ENCODE results near the gene VBP1.

GRCh38 chrX:155213731-155214130 lies 2.5 kb upstream of the VBP1 start:
- TF ChIP-seq, protein P1, sequence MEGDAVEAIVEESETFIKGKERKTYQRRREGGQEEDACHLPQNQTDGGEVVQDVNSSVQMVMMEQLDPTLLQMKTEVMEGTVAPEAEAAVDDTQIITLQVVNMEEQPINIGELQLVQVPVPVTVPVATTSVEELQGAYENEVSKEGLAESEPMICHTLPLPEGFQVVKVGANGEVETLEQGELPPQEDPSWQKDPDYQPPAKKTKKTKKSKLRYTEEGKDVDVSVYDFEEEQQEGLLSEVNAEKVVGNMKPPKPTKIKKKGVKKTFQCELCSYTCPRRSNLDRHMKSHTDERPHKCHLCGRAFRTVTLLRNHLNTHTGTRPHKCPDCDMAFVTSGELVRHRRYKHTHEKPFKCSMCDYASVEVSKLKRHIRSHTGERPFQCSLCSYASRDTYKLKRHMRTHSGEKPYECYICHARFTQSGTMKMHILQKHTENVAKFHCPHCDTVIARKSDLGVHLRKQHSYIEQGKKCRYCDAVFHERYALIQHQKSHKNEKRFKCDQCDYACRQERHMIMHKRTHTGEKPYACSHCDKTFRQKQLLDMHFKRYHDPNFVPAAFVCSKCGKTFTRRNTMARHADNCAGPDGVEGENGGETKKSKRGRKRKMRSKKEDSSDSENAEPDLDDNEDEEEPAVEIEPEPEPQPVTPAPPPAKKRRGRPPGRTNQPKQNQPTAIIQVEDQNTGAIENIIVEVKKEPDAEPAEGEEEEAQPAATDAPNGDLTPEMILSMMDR (tag by site-specific recombination; IDR thresholded peaks at IDR 0.05), result no peak
- TF ChIP-seq YY2 (tag by site-specific recombination; IDR thresholded peaks at IDR 0.05) (no peak), ZNF214 (tag by site-specific recombination; IDR thresholded peaks at IDR 0.05; ENCODE audit: borderline replicate concordance) (no peak), KLF16 (tag by site-specific recombination; IDR thresholded peaks at IDR 0.05) (no peak), ZNF302 (tag by site-specific recombination; IDR thresholded peaks at IDR 0.05; ENCODE audit: low read depth) (no peak), ZNF37A (tag by site-specific recombination; IDR thresholded peaks at IDR 0.05) (no peak), ZNF707 (tag by site-specific recombination; IDR thresholded peaks at IDR 0.05) (no peak)
- TF ChIP-seq, protein P2, sequence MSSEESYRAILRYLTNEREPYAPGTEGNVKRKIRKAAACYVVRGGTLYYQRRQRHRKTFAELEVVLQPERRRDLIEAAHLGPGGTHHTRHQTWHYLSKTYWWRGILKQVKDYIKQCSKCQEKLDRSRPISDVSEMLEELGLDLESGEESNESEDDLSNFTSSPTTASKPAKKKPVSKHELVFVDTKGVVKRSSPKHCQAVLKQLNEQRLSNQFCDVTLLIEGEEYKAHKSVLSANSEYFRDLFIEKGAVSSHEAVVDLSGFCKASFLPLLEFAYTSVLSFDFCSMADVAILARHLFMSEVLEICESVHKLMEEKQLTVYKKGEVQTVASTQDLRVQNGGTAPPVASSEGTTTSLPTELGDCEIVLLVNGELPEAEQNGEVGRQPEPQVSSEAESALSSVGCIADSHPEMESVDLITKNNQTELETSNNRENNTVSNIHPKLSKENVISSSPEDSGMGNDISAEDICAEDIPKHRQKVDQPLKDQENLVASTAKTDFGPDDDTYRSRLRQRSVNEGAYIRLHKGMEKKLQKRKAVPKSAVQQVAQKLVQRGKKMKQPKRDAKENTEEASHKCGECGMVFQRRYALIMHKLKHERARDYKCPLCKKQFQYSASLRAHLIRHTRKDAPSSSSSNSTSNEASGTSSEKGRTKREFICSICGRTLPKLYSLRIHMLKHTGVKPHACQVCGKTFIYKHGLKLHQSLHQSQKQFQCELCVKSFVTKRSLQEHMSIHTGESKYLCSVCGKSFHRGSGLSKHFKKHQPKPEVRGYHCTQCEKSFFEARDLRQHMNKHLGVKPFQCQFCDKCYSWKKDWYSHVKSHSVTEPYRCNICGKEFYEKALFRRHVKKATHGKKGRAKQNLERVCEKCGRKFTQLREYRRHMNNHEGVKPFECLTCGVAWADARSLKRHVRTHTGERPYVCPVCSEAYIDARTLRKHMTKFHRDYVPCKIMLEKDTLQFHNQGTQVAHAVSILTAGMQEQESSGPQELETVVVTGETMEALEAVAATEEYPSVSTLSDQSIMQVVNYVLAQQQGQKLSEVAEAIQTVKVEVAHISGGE (tag by site-specific recombination; conservative IDR thresholded peaks at IDR 0.05; ENCODE audit: low read depth), result no peak
